GM21381 (cell line): ENCODE measurements around the gene RAD23A.

Experiments
- ATAC-seq: cut with Tn5 transposase; IDR thresholded peaks from one replicate; pipeline ENCODE4 v1.9.1; 2021; ENCODE audit warnings: mild to moderate bottlenecking, moderate library complexity; ENCODE audit not compliant: unreplicated experiment

RAD23A gene

DNA sequence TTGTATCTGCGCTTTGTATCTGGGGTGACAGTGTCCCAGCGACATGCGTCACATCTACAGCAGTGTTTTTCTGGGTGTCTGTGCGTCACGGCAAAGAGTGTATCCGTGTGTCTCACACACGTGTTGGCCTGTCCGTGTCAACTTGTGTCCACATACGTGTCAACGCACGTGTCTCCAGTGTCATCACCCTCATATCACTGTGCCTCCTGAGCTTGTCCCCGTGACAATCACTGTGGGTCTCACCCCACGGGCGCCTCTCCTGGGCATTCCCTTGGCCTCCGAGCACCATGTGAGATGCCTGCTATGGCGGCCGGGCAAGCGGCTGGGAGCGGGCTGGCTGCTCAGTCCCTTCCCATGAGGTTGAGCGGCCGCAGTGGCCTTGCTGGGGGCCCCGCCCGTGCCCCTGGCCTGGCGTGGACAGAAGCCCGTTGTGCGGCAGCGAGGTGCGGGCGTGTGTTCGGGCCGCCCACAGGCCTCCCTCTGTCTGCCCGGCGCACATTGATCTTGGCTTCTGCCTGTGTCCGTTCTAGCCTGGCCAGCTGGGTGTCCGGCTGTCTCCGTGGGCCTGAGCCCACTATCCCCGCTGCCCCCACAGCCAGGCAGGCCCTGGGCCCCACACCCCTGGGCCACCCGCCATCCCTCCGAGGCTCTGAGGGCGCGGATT lies 56.0 kb downstream of the RAD23A start:
- no peak for ATAC-seq

- no peak for ATAC-seq
Measured at GRCh38 chr19:13002166-13002898, 56.7 kb downstream of the RAD23A start.

DNA sequence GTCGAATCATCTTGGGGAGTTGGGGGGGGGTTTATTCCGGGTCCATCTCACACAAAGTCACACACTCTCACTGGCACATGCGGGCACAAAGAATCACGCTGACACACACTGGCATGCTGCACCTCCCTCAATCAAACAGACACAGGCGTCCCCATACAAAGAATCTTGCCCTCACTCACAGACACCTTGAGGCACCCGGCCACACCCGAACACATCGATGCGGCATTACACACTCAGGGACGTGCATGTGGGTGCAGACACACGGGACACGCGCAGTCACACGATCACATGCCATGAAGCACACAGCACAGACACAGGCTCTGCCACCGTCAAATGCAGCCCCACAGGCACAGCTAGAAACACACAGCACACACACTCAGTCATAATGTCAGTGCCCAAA lies 57.4 kb downstream of the RAD23A start:
- no peak for ATAC-seq
